DND-41 (cell line): ENCODE data around the gene FAM193A.
A peak's percentile ranks its signal among the peaks of the same experiment; 100 is the strongest.
"Not testable (repeated sequence)": the region's sequence is repeated elsewhere in the genome, so short reads cannot be mapped to it uniquely, and the experiment has no call there.

Experiments
- ATAC-seq: fragments of 200-7000 bp; cut with Tn5 transposase; 3 replicates; pipeline ENCODE4 v1.9.1; 2021; ENCODE audit warnings: low read depth; ENCODE audit not compliant: insufficient read depth
- DNase-seq: peaks from one replicate; pipeline ENCODE4 v3.0.0-alpha.2; 2020
- H2AFZ ChIP-seq: 2 replicates; pipeline ENCODE4 v1.6.0; 2012; ENCODE audit warnings: low read depth, low read length
- H3K27ac ChIP-seq: 2 replicates; pipeline ENCODE4 v1.5.1; 2012; ENCODE audit warnings: low read length, inconsistent platforms
- H3K27me3 ChIP-seq: fragments of 200-600 bp; sonication (generic); 2 replicates; pipeline ENCODE4 v1.6.0; 2012; ENCODE audit warnings: low read length, mild to moderate bottlenecking, inconsistent platforms; ENCODE audit not compliant: insufficient read depth, poor library complexity
- H3K36me3 ChIP-seq: 2 replicates; pipeline ENCODE4 v1.5.1; 2012; ENCODE audit warnings: low read length, inconsistent platforms; ENCODE audit not compliant: insufficient read depth
- H3K4me1 ChIP-seq: 2 replicates; pipeline ENCODE4 v1.5.1; 2012; ENCODE audit warnings: mild to moderate bottlenecking, low read length; ENCODE audit not compliant: insufficient read depth
- H3K4me2 ChIP-seq: 2 replicates; pipeline ENCODE4 v1.6.0; 2012; ENCODE audit warnings: mild to moderate bottlenecking, moderate library complexity, low read length, inconsistent platforms; ENCODE audit not compliant: insufficient read depth
- H3K4me3 ChIP-seq, 2 experiments: fragments of 200-600 bp in 1 of 2; shearing (Covaris generic) in 1 of 2; 2 replicates each; pipeline ENCODE4 v1.5.1; 2012 to 2016; ENCODE audit warnings: inconsistent platforms in 2 of 2, low read length in 2 of 2, mild to moderate bottlenecking in 2 of 2, low read depth in 1 of 2, moderate library complexity in 1 of 2
- H3K79me2 ChIP-seq: 2 replicates; pipeline ENCODE4 v1.6.0; 2012; ENCODE audit warnings: low read length, inconsistent platforms; ENCODE audit not compliant: insufficient read depth
- H3K9ac ChIP-seq: 2 replicates; pipeline ENCODE4 v1.6.0; 2012; ENCODE audit warnings: low read depth, mild to moderate bottlenecking, inconsistent platforms, low read length, moderate library complexity
- H3K9me3 ChIP-seq: 2 replicates; pipeline ENCODE4 v1.5.1; 2012; ENCODE audit warnings: low read length, moderate library complexity, mild to moderate bottlenecking, inconsistent platforms; ENCODE audit not compliant: insufficient read depth, severe bottlenecking
- H4K20me1 ChIP-seq: 2 replicates; pipeline ENCODE4 v1.6.0; 2012; ENCODE audit warnings: low read length; ENCODE audit not compliant: insufficient read depth
- EZH2 ChIP-seq: IDR thresholded peaks from 3 replicates; pipeline ENCODE4 v1.6.1; 2012; ENCODE audit warnings: borderline replicate concordance, low read depth, mild to moderate bottlenecking, moderate library complexity, low read length, inconsistent platforms; ENCODE audit not compliant: severe bottlenecking
- TF ChIP-seq, protein P1 (sequence below): IDR thresholded peaks from 2 replicates; pipeline ENCODE4 v1.5.1; 2012; ENCODE audit warnings: borderline replicate concordance, low read length, moderate library complexity, mild to moderate bottlenecking; ENCODE audit not compliant: poor library complexity, severe bottlenecking; ENCODE audit errors: extremely low read depth

Gene FAM193A

DNA sequence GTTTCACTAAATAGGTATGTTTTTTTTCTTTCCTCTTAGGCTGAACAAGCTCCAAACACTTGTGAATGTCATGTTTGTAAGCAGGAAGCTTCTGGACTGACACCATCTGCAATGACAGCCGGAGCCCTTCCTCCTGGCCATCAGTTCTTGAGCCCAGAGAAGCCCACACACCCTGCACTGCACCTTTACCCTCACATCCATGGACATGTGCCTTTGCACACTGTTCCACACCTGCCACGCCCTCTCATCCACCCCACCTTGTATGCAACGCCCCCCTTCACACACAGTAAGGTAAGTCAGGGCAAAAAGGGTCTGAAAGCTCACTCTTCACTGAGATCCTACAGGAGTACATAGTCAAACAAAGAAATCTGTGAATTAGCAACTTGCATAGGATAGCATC, 135.6 kb downstream of the FAM193A start:
- Histone ChIP-seq H3K4me3 (no peak overlapping the region), H2AFZ (no peak overlapping the region), H3K9me3 (no peaks in the 10 kb centered on the region), H3K79me2 (peaks cover 10% of the 10 kb centered on the region), H3K27me3 (no peaks in the 10 kb centered on the region), H3K9ac (no peak overlapping the region), H3K4me1 (no peaks in the 10 kb centered on the region), H3K36me3 (peaks cover 79% of the 10 kb centered on the region), H3K4me2 (no peak overlapping the region), H3K27ac (no peak overlapping the region), H4K20me1 (peaks cover 7% of the 10 kb centered on the region; the same call in 1 of the 2 replicates)
- DNase-seq (no peak), ATAC-seq (no peak)
- TF ChIP-seq EZH2 = no peak
- TF ChIP-seq, protein P1, sequence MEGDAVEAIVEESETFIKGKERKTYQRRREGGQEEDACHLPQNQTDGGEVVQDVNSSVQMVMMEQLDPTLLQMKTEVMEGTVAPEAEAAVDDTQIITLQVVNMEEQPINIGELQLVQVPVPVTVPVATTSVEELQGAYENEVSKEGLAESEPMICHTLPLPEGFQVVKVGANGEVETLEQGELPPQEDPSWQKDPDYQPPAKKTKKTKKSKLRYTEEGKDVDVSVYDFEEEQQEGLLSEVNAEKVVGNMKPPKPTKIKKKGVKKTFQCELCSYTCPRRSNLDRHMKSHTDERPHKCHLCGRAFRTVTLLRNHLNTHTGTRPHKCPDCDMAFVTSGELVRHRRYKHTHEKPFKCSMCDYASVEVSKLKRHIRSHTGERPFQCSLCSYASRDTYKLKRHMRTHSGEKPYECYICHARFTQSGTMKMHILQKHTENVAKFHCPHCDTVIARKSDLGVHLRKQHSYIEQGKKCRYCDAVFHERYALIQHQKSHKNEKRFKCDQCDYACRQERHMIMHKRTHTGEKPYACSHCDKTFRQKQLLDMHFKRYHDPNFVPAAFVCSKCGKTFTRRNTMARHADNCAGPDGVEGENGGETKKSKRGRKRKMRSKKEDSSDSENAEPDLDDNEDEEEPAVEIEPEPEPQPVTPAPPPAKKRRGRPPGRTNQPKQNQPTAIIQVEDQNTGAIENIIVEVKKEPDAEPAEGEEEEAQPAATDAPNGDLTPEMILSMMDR = no peak

DNA sequence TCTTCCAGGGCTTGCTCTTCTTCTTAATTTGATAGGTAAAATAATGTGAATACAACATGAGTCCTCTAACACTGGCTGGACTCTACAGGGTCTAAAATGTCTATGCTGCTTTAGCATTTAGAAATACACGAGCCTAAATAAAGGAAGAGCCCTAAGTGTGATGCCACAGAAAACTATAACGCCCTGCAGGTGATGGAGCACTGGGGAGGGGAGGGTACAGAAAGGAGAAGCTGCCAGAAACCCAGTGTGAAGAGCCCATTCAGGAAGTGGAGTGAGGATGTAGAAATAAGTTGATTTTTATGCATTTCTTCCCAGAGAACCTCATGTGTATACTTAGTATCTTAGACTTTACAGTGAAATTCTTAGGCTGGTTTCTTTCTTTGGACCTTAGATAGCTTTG, 136.3 kb downstream of the FAM193A start:
- no peak overlapping the region for H3K4me2 ChIP-seq
- DNase-seq = no peak
- no peak overlapping the region for H2AFZ ChIP-seq
- no peak overlapping the region for H3K27ac ChIP-seq
- TF ChIP-seq, protein P1 = no peak
- no peak for TF ChIP-seq EZH2
- H3K4me1 ChIP-seq = no peaks in the 10 kb centered on the region
- no peak for ATAC-seq
- H3K9me3 ChIP-seq = no peaks in the 10 kb centered on the region
- H3K79me2 ChIP-seq = peaks cover 10% of the 10 kb centered on the region
- no peak overlapping the region for H3K4me3 ChIP-seq
- peaks cover 7% of the 10 kb centered on the region; the same call in 1 of the 2 replicates for H4K20me1 ChIP-seq
- H3K9ac ChIP-seq = no peak overlapping the region
- H3K27me3 ChIP-seq = no peaks in the 10 kb centered on the region
- peaks cover 79% of the 10 kb centered on the region for H3K36me3 ChIP-seq

DNA sequence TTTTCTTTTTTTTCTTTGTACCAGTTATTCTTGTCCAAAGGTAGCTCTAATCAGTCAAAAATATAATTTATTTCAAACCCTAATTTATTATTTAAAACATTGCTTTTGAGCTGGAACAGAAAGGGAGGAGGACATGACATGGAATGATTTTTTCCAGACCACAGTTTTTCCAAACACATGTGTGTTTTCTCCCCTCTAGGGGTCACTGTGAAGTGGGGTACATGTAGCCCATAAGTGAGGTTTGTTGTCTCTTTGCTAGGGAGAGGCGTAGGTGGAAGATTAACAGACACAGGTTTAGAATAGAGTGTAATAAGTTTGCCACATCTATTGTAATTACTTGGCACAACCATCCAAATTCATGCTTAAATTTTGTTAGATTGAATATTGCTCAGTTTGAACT, 136.7 kb downstream of the FAM193A start:
- Histone ChIP-seq H3K9ac (no peak overlapping the region), H3K4me2 (no peak overlapping the region), H3K9me3 (no peaks in the 10 kb centered on the region), H3K27ac (no peak overlapping the region), H3K4me3 (no peak overlapping the region), H3K79me2 (peaks cover 6% of the 10 kb centered on the region), H4K20me1 (peaks cover 7% of the 10 kb centered on the region; the same call in 1 of the 2 replicates), H3K27me3 (no peaks in the 10 kb centered on the region), H3K4me1 (no peaks in the 10 kb centered on the region), H3K36me3 (peaks cover 78% of the 10 kb centered on the region), H2AFZ (no peak overlapping the region)
- no peak for TF ChIP-seq EZH2
- TF ChIP-seq, protein P1 = peak; percentile 34
- DNase-seq (no peak), ATAC-seq (no peak)

DNA sequence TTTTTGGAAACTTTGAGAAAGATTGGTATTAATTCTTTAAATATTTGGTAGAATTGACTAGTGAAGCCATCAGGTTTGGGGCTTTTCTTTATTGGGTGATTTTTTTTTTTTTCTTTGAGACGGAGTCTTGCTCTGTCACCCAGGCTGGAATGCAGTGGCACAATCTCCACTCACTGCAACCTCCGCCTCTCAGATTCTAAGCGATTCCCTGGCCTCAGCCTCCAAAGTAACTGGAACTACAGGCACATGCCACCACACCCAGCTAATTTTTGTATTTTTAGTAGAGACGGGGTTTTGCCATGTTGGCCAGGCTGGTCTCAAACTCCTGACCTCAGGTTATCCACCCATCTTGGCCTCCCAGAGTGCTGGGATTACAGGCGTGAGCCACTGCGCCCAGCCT, 143.3 kb downstream of the FAM193A start:
- not testable (repeated sequence) for H3K27me3 ChIP-seq, H2AFZ ChIP-seq, ATAC-seq, H3K9ac ChIP-seq, H3K4me2 ChIP-seq, H3K4me1 ChIP-seq, H3K4me3 ChIP-seq, H3K27ac ChIP-seq, H4K20me1 ChIP-seq, DNase-seq, H3K9me3 ChIP-seq
- Histone ChIP-seq H3K36me3 (peaks cover 68% of the 10 kb centered on the region), H3K79me2 (peaks cover 16% of the 10 kb centered on the region)
